Left kidney (tissue), 2 donors: ENCODE results near the gene MVB12A. TPM values are rescaled to one million over a fixed set of nuclear protein-coding genes. Genes with fewer than 3 reads are reported as not detected.

ENCODE experiments used
- DNase-seq: peaks from one replicate; pipeline ENCODE4 v3.0.0-alpha.2; 2013
- polyA plus RNA-seq: library from polyadenylated mRNA; unstranded; fragments of 120-200 nt; gene quantifications from one replicate; pipeline ENCODE4 v1.2.1, GENCODE V29; 2013; ENCODE audit not compliant: insufficient read length

MVB12A gene
- polyA plus RNA-seq, 1 donor: 50.5 TPM

- no peak for DNase-seq
Measured at GRCh38 chr19:17402982-17403855, 16.6 kb upstream of the MVB12A start.

- DNase-seq: no peak
Measured at GRCh38 chr19:17404015-17404414, 15.8 kb upstream of the MVB12A start.

GRCh38 chr19:17404621-17405249 is 15.1 kb upstream of the MVB12A start:
- DNase-seq: no peak

- DNase-seq: no peak
Measured at GRCh38 chr19:17405250-17406045, 14.4 kb upstream of the MVB12A start, which contains the start of gene BST2. TSS of gene BST2 (minus strand) at chr19:17405630. CDS start at chr19:17405575, 55 bp downstream.

GRCh38 chr19:17406046-17406886 is 13.6 kb upstream of the MVB12A start:
- no peak for DNase-seq

- DNase-seq: no peak
Measured at GRCh38 chr19:17406887-17407196, 13.0 kb upstream of the MVB12A start.

- no peak for DNase-seq
Measured at GRCh38 chr19:17409990-17410389, 9.9 kb upstream of the MVB12A start.

- no peak for DNase-seq
Measured at GRCh38 chr19:17411801-17412200, 8.0 kb upstream of the MVB12A start.

GRCh38 chr19:17414097-17414496 is 5.8 kb upstream of the MVB12A start:
- DNase-seq: no peak

GRCh38 chr19:17415121-17415520 is 4.7 kb upstream of the MVB12A start:
- no peak for DNase-seq

- no peak for DNase-seq
Measured at GRCh38 chr19:17418710-17419109, 1.1 kb upstream of the MVB12A start.

- no peak for DNase-seq
Measured at GRCh38 chr19:17419154-17419620, 660 bp upstream of the MVB12A start.

- no peak for DNase-seq
Measured at GRCh38 chr19:17420475-17420924, 653 bp downstream of the MVB12A start.

- no peak for DNase-seq
Measured at GRCh38 chr19:17421942-17422341, 2.1 kb downstream of the MVB12A start.

GRCh38 chr19:17423429-17424208 is 3.8 kb downstream of the MVB12A start:
- no peak for DNase-seq

GRCh38 chr19:17424743-17425365 is 5.0 kb downstream of the MVB12A start:
- DNase-seq: no peak

- no peak for DNase-seq
Measured at GRCh38 chr19:17429641-17430113, 9.8 kb downstream of the MVB12A start.

GRCh38 chr19:17431417-17431816 is 11.6 kb downstream of the MVB12A start:
- no peak for DNase-seq

GRCh38 chr19:17435218-17435617 is 15.4 kb downstream of the MVB12A start:
- no peak for DNase-seq
